ENCODE results near the gene SNX25.
A peak's percentile ranks its signal among the peaks of the same experiment; 100 is the strongest.

Gene SNX25

DNA sequence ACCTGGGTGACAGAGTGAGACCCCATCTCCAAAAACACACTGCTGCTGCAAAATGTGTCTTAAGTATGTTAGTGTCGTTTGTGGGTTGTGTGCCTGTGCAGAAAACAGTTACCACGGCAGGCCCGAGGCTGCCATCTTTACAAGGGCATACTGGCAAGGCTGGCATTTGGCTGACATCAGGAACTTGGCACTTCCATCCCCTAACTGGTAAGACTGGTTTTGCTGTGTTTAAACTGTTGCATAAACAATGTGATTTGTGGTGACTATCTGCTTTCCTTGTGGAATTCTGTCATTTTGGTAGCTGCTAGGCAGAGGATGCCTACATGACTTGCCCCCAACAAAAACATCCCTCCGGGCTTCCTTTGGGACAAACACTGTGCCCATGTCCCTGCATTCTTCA is 174.1 kb downstream of the SNX25 start:
- DNase-seq = no peak

- no peak for DNase-seq
These were observed 174.7 kb downstream of the SNX25 start for GRCh38 chr4:185384061-185384460.

DNA sequence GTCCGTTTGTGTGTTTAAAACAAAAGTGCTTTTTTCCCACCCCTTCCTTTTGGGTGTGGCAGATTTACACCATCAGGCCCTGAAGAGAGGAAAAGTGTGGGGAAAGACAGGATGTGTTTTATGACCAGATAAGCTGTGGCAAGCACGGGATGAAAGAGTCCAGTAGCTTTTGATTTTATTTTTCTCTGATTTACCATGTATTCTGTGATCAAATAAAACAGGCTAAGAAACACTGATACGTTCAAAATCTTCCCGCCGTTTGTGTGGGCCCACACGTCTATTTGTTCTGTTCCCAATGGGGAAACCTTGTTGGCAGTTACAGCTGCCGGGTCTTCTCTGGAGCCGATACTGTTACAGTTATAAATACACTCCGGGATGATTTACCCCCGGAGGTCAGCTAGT is 175.5 kb downstream of the SNX25 start:
- DNase-seq = no peak

DNA sequence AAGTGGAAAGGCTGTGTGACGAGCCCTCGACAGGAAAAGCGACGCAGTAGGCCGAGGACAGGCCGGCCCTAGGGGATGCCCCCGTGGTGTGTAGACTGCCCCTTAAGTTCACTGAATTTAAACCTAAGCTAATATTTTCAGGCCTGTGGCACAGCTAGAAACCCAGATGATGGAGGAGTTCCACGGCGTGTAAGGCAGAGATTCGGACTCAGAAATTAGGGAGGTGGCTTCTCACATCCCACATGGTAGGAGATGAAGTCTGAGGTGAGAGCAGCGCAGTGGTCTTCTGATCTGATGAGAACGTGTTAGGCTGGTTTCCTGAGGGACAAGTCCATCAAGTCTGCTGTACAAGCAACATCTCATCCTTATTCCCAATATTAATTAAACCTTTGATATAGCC is 178.6 kb downstream of the SNX25 start:
- no peak for DNase-seq

GRCh38 chr4:185390941-185391340 is 181.5 kb downstream of the SNX25 start:
- no peak for DNase-seq

DNA sequence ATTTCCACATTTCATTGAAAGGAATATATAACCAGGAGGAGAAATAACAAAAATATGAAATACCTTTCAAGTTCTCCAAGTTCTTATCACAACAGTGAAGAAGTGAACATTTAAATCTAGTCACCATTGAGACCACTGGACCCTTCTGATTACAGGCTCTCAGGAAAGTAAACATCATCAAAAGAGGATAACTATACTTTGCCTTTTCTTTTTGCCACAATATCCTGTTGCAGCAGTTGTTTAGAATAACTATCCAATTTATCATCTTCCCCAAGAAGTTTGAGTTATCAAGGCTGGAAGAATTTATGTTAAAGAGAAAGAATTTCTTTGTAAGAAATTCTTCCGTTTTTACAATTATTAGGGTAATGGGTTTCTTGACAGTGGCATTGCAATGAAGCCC is 182.8 kb downstream of the SNX25 start:
- DNase-seq = no peak

DNA sequence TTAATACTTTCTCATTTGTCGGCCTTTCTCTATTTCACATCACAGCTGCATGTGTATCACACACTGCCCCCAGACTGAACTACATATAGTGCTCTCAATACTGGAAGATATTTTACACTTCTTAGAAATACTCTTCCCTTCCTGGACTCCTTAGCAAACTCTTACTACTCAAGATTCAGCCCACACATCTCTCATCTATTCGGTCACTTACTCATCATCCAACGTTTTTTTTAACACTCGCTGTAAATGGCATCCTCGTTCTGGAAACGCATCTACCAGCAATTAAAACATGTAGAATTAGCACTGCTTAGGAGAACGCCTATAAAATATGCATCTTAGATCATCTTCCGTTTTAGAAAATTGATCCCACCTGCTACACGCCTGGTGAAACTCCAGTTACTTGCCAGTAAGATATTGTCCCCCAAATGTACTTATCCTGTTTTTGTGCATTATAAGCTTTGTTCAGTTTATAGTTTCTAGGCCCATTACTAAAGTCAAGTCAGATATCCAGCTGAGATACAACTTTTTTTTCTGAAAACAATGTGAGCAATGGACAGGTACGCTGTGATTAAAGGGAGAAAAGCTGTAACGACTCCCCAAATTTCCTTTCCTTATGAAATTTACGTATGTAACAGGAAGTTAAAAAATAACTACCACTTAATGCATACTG is 185.3 kb downstream of the SNX25 start:
- DNase-seq = no peak

DNA sequence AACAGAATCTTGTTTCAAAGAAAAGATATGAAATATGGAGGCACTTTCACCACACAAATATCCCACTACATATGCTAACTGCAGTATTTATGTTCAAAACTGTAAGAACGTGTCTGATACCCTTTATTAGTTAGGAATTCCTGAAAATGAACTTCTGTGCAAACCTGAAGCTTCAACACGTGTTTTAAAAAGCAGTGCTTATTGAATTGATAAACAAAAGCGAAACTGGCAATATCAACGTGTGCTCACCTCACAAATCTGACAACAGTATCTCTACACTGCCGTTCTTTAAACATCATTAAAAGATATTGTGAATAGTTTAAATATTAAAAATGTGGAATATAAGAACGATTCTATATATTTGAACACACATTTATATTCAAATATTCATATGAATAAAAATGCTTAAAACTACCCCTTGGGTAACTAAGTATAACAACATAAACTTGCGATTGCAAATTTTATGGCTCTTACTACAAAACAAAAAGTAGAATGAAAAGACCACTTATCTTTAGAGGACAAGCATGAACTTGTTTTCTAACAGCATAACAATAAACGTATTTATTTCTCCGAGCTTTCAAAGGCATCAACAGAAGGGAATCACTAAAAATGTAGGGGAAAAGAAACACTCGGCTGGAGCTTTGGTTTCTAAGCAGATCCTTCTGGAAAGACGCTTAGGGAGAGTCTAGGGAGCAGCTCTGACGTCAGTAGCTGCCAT is 186.0 kb downstream of the SNX25 start, which contains the start of gene LRP2BP:
Gene LRP2BP, minus strand, starts transcription at position 687 of the 718 bp plus-strand sequence. CDS start 17,738 bp downstream, outside the sequence.
- DNase-seq = no peak

DNA sequence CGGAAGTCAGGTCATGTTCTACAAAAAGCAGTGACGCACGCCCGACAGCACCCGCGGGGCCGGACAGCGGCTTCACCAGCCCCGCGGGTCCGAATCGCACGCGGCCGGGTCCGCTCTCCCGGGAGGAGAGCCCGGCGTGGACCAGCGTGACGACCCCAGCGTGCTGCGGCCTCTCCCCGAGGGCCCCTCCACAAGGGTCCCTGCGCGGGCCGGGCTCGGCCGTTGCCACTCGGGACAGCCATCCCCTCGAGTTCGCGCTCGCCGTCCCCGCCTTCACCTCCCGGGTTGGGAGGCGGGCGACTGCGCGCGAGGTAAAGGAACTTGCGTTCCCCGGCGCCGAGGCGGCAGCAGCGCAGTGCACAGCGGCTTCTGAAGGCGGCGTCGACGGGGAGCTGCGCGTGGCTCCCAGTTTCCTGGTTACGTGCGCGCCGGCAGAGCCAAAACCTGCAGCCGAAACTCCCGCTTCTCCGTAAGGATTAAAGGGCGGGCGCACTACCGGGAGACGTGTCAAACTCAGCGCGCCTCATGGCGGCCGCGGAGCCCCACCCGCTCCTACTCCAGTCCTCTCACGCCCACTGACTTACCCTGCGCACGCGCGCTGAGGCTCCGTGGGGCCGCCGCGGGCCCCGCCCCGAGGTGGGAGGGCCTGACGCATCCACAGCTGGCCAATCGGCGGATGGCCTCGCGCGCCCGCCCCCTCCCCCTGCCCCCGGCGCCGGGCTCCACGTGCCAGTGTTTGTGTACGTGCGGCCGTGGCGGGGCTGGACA is 186.7 kb downstream of the SNX25 start:
- peak; percentile 97 for DNase-seq

DNA sequence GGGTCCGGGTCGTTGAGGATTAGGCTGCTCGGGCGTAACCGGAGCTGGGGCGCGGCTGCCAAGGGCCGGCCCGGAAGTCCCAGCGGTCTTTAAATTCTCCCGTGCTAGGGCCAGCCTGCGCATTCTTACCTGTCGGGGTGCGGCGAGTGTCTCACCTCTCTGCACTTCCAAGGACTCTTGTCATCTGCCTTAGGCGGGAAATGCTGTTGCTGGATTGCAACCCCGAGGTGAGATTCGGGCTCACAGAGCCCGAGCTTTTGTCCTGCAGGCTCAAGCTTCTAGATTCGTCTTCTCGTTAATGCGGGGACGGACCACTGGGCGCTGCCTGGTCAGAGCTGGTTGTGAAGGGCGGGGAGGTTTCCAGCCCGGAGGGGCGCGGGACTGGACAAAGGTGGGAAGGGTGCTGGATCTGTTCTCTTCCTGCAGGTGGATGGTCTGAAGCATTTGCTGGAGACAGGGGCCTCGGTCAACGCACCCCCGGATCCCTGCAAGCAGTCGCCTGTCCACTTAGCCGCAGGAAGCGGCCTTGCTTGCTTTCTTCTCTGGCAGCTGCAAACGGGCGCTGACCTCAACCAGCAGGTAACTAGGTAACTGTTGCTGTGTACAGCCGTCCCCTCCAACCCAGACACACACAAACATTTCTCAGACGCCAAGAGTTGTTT is 187.5 kb downstream of the SNX25 start, which contains the start of gene ANKRD37:
Gene ANKRD37, plus strand, starts transcription at position 118 of the 662 bp plus-strand sequence. Its CDS starts 83 bp downstream, at position 201.
- peak in 1 of 2 donors; percentile 3 for DNase-seq

DNA sequence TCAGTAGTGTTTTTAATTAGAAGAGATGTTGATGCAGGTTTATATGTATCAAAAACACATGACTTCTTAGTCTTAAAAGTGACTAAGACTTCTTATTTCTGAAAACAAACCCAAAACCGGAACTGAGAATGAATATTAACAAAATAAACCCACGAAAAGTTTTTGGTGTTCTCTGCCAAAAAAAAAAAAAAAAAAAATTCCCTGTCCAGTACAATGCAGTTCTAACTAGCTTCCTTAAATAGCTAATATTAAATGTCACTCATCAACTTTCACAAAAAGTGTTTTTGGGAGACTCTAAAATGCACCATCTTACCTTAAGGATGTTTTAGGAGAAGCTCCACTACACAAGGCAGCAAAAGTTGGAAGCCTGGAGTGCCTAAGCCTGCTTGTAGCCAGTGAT is 189.2 kb downstream of the SNX25 start:
- DNase-seq = peak; percentile 13 to 51

GRCh38 chr4:185399466-185399865 is 190.1 kb downstream of the SNX25 start:
- no peak for DNase-seq

DNA sequence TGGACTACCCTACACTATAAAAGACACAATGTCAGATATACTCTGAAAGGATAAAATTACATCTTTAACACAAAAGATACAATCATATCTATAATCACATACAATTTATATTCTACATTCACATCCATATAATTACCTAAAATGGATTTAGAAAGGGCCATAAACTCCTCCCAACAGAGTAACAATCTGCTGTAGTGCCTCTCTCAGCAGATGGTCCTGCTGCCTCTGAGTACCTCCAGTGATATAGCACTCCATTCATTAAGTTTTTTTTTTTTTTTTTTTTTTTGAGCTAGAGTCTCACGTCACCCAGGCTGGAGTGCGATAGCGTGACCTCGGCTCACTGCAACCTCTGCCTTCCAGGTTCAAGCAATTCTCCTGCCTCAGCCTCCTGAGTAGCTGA is 194.6 kb downstream of the SNX25 start:
- no peak for DNase-seq

DNA sequence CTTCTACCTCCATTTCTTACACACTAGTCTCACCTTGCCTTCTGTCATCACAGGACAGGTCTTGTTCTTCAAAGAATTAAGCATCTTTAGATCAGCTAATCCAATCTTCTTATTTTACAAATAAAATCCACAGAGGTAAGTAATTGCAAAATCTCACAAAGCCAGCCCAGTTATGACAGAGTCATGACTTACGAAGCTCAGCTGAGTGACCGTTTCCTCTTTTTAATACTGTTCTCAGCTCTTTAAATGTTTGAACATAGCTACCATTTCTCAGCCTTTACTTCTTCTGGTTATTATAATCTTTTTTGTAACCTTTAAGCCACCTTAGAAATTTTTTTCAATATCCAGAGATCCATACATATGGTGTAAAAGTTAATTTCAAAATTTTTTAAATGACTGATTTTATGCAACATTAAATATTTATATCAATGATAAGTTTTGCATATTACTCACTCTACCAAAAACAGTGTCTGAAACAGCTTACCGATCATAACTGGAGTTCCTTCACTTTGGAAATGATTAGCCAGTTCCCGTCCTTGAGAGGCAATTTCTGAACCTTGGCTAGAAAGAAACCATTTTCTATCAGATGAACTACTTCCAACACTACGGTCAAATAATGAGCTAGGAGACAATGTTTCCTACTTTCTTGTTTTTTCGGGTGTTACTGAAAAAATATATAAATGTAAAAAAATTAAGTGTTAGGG is 196.1 kb downstream of the SNX25 start:
- peak; percentile 64 to 66 for DNase-seq

DNA sequence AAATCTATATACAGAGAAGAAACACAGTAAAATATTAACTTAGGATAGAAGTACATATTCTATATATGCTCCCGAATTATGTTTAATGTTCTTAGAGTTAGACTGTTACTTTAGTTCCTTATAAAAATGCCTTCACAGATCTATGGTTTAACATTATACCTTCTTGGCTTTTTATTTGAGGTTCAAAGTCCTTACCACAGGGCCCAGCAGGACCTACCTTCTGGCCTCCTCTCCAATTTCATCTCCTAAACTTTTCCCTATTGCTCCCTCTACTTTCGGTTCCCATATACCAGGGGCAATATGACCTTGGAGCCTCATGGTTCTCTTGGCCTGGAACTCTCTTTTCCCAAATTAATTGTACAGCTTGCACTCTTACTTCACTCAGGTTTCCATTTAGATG is 199.0 kb downstream of the SNX25 start:
- DNase-seq = no peak

DNA sequence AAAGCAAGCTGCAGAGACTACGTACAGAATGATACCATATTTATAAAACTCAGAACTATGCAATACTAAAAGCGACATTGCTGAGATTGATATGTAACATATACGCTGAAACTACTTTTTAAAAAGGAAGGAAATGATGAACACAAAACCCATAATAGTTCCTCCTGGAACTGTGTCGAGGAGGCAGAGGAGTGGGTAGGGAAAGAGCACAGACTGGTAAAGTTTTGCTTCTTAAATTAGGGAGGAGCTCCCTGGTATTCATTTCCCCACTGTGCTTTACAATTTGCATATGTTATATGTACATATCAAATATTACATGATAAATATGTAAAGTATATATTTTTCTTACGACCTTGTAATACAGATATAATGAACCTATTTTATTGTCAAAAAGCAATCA is 202.5 kb downstream of the SNX25 start:
- peak; percentile 59 to 73 for DNase-seq

DNA sequence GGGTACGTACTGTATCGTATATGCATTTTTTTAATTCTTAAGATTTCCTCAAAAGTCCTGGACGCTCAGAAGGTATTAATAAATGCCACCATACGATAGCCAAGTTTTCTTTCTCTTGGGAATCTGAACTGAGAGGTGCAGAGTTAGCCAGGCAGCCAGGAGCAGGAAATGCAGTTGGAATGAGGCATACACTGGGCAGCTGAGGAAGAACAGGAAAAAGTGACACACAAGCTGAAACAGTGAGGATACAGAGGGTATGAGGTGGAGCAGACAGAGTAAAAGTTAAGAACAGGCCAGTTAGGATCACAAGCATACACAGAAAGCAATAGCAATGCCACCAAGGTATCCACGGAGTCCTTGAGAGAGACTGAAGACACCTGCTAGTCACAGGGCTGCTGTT is 203.0 kb downstream of the SNX25 start:
- DNase-seq = no peak

Measured in inflammatory macrophage (primary cell).